Measurements from ENCODE around the gene PODXL2. TPM values are rescaled to one million over a fixed set of nuclear protein-coding genes. Genes with fewer than 3 reads are reported as not detected.

PODXL2 gene
- total RNA-seq: 1 to 10 TPM; 2.2 to 3.5 (median 2.7) TPM
- 1.9 TPM for total RNA-seq (2013)

GRCh38 chr3:127628788-127629466 is at the start of gene PODXL2:
TSS of gene PODXL2 (plus strand) at chr3:127629185. CDS start at chr3:127629220, 35 bp downstream.
- H3K9me3 ChIP-seq (ENCODE audit: control insufficient read depth, insufficient read depth, low read length): no peaks in the 10 kb centered on the region
- H3K27ac Mint-ChIP-seq: peak within 1 kb of the TSS; percentile 73 to 87
- peaks cover 29% of the 10 kb centered on the region for H3K4me1 ChIP-seq (ENCODE audit: control insufficient read depth, insufficient read depth, low read length)
- peak within 1 kb of the TSS; percentile 36 for H3K4me3 ChIP-seq (ENCODE audit: low read length)
- 6% methylated on average over 105 of the region's 105 CpGs for WGBS (ENCODE audit: insufficient coverage)
- DNase-seq: peak; percentile 51 to 71
- ATAC-seq: peak; percentile 56 to 66 (median 66)
- no peaks in the 10 kb centered on the region for H3K36me3 Mint-ChIP-seq
- H3K36me3 ChIP-seq (ENCODE audit: control insufficient read depth, insufficient read depth, low read length): no peaks in the 10 kb centered on the region
- H3K4me1 Mint-ChIP-seq: peaks cover 49 to 61% of the 10 kb centered on the region in 2 donors
- no peak for TF ChIP-seq CTCF (IDR thresholded peaks at IDR 0.05)
- H3K27me3 ChIP-seq (ENCODE audit: control insufficient read depth, insufficient read depth, low read length): peaks cover 2% of the 10 kb centered on the region
- no peaks in the 10 kb centered on the region for H3K9me3 Mint-ChIP-seq
- peak within 1 kb of the TSS; percentile 93 for H3K4me3 Mint-ChIP-seq
- H3K27me3 Mint-ChIP-seq (ENCODE audit: low read depth in 2 of 2): peaks cover 17 to 24% of the 10 kb centered on the region in 2 donors
- no peak within 1 kb of the TSS for H3K27ac ChIP-seq (ENCODE audit: low read length)
- intact Hi-C loops (cut with micrococcal nuclease): no loop called here

- TF ChIP-seq CTCF (IDR thresholded peaks at IDR 0.05): no peak
These were observed 48.5 kb upstream of the PODXL2 start for GRCh38 chr3:127580327-127581060.

GRCh38 chr3:127584734-127585133 is 44.3 kb upstream of the PODXL2 start:
- ATAC-seq: no peak
- Histone ChIP-seq H3K36me3 (ENCODE audit: control insufficient read depth, insufficient read depth, low read length) (no peaks in the 10 kb centered on the region), H3K4me3 (ENCODE audit: low read length) (no peak overlapping the region), H3K27me3 (ENCODE audit: control insufficient read depth, insufficient read depth, low read length) (no peaks in the 10 kb centered on the region), H3K4me1 (ENCODE audit: control insufficient read depth, insufficient read depth, low read length) (peaks cover 34% of the 10 kb centered on the region), H3K27ac (ENCODE audit: low read length) (no peak overlapping the region), H3K9me3 (ENCODE audit: control insufficient read depth, insufficient read depth, low read length) (no peaks in the 10 kb centered on the region)
- Mint-ChIP-seq H3K9me3 (no peaks in the 10 kb centered on the region), H3K4me1 (peaks cover 34 to 52% of the 10 kb centered on the region in 2 donors), H3K27ac (peak overlapping the region in 1 of 2 donors; percentile 26), H3K4me3 (no peak overlapping the region), H3K36me3 (no peaks in the 10 kb centered on the region), H3K27me3 (ENCODE audit: low read depth in 2 of 2) (no peaks in the 10 kb centered on the region)
- intact Hi-C loops (cut with micrococcal nuclease): no loop called here
- no peak for DNase-seq
- whole genome bisulfite sequencing (ENCODE audit: insufficient coverage): 97% methylated on average over 6 of the region's 6 CpGs
- TF ChIP-seq CTCF (IDR thresholded peaks at IDR 0.05): no peak

More at GRCh38 chr3:127580327-127581060, 48.5 kb upstream of the PODXL2 start:
- intact Hi-C loops (cut with micrococcal nuclease): no loop called here
- H3K9me3 ChIP-seq (ENCODE audit: control insufficient read depth, insufficient read depth, low read length): no peaks in the 10 kb centered on the region
- no peaks in the 10 kb centered on the region for H3K36me3 ChIP-seq (ENCODE audit: control insufficient read depth, insufficient read depth, low read length)
- H3K4me3 ChIP-seq (ENCODE audit: low read length): no peak overlapping the region
- Mint-ChIP-seq H3K4me1 (peaks cover 28 to 53% of the 10 kb centered on the region in 2 donors), H3K27ac (peak overlapping the region; percentile 31 to 65), H3K27me3 (ENCODE audit: low read depth in 2 of 2) (no peaks in the 10 kb centered on the region), H3K36me3 (no peaks in the 10 kb centered on the region), H3K4me3 (peak overlapping the region; percentile 25), H3K9me3 (no peaks in the 10 kb centered on the region)
- 60% methylated on average over 11 of the region's 11 CpGs for WGBS (ENCODE audit: insufficient coverage)
- H3K27me3 ChIP-seq (ENCODE audit: control insufficient read depth, insufficient read depth, low read length): no peaks in the 10 kb centered on the region
- ATAC-seq (peak in 2 of 3 donors; percentile 36 to 60), DNase-seq (no peak)
- no peak overlapping the region for H3K27ac ChIP-seq (ENCODE audit: low read length)
- H3K4me1 ChIP-seq (ENCODE audit: control insufficient read depth, insufficient read depth, low read length): peaks cover 25% of the 10 kb centered on the region
